SW 1271 (cell line): ENCODE data around the gene PSAPL1.

Source experiments
- DNase-seq, 2 experiments: peaks; one replicate each; lab custom pipeline; 2025; lab: John Stamatoyannopoulos, UW

The PSAPL1 gene, protein sequence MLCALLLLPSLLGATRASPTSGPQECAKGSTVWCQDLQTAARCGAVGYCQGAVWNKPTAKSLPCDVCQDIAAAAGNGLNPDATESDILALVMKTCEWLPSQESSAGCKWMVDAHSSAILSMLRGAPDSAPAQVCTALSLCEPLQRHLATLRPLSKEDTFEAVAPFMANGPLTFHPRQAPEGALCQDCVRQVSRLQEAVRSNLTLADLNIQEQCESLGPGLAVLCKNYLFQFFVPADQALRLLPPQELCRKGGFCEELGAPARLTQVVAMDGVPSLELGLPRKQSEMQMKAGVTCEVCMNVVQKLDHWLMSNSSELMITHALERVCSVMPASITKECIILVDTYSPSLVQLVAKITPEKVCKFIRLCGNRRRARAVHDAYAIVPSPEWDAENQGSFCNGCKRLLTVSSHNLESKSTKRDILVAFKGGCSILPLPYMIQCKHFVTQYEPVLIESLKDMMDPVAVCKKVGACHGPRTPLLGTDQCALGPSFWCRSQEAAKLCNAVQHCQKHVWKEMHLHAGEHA

GRCh38 chr4:7434766-7435150, at the start of gene PSAPL1:
TSS of gene PSAPL1 (minus strand) at chr4:7434930. CDS start at chr4:7434879, 51 bp downstream.
- peak in 1 of 2 experiments; percentile 41 for DNase-seq

DNA sequence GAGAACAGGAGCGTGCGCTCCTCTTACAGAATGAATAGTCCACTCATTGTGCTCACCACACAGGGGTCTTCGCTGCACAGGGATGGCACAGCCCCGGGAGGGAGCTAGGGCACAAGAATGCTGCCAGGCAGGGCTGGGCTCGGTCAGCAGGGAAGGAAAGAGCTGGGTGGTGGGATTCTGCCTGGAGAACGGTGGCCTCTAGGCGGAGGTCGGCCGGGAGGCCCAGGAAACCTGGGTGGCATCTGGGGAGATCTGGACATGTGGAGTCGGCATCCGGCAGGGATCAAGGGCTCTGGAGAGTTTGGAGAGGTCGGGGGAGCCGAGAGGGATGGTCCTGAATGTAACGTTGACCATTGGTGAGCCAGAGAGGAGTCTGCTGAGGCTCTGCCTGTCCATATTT, 46.5 kb upstream of the PSAPL1 start:
- DNase-seq: no peak

- no peak for DNase-seq
Observed at GRCh38 chr4:7480423-7480822, 45.7 kb upstream of the PSAPL1 start.

GRCh38 chr4:7478665-7479064, 43.9 kb upstream of the PSAPL1 start:
- DNase-seq: no peak

DNA sequence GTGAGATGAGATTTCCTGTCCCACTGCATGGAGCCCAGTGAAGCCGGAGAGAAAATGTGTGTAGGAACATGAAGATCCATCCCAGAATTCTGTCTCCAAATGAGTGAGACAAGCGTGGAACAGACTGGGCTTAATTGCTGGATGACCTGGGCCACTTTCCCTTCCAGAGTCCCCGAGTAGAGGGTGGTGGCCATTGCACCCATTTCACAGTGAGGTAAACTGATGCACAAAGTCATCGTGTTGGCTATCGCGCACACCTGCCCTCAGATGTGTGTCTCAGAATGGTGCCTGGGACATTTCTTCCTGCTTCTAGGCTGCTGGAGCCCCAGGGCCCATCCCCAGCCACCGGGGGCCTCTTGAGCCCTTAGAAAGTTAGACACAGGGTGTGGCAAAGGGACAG, 43.0 kb upstream of the PSAPL1 start:
- no peak for DNase-seq

- DNase-seq: no peak
Observed at GRCh38 chr4:7476820-7477219, 42.1 kb upstream of the PSAPL1 start.

- no peak for DNase-seq
Observed at GRCh38 chr4:7475207-7475606, 40.5 kb upstream of the PSAPL1 start.

- no peak for DNase-seq
Observed at GRCh38 chr4:7474320-7474719, 39.6 kb upstream of the PSAPL1 start.

GRCh38 chr4:7473081-7473480, 38.4 kb upstream of the PSAPL1 start:
- no peak for DNase-seq

DNA sequence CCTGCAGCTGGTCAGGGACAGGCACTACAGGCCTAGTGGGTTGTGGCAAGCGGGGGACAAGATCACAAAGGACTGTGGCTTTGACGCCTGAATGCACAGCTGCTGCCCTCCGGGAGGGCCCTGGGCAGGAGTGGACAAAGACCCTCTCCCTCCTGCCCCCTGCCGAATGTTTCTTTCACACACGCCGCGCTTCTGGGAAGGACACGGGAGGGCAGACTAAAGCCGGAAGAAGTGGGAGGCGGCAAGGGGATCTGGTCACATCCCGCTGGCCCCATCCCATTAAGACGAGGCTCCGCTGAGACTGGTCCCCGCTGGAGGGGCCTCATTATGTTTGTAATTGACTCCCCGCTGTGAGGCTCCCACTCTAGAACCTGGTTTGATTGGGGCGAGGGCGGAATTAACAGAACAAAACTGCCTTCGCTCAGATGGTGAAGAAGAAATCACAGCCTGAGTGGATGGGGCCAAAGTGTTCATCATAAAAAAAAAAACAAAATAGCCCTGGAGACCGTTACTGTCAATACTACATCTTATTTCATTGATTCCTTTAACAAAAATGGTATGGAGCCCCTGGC, 37.8 kb upstream of the PSAPL1 start:
- DNase-seq: no peak

- DNase-seq: no peak
Observed at GRCh38 chr4:7470522-7471128, 35.9 kb upstream of the PSAPL1 start.

DNA sequence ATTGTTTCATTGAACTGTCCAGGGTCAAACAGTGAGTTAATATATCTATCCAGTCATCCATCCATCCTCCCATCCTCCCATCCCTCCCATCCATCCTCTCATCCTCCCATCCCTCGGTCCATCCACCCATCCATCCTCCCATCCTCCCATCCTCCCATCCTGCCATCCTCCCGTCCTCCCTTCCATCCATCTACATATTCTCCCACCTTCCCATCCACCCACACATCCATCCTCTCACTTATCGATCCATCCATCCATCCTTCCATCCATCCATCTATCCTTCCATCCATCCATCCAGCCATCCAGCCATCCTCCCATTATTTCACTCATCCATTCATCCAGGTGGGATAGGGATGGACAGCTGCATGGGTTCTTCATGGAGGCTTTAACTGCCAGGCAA, 35.4 kb upstream of the PSAPL1 start:
- no peak for DNase-seq

DNA sequence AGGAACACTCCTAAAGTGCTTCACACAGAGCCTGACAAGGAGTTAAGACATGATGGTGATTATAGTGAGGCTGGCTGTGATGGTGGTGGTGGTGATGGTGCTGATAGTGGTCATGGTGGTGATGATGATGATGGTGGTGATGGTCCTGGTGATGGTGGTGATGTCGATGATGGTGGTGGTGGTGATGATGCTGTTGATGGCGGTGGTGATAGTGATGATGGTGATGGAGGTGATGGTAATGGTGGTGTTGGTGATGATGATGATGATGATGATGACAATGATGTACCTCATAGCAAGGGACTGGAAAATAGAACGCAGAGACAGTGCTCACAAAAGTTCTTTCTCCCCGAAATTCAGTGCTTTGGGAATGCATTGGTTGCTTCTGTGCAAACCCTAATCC, 34.3 kb upstream of the PSAPL1 start:
- DNase-seq: no peak

DNA sequence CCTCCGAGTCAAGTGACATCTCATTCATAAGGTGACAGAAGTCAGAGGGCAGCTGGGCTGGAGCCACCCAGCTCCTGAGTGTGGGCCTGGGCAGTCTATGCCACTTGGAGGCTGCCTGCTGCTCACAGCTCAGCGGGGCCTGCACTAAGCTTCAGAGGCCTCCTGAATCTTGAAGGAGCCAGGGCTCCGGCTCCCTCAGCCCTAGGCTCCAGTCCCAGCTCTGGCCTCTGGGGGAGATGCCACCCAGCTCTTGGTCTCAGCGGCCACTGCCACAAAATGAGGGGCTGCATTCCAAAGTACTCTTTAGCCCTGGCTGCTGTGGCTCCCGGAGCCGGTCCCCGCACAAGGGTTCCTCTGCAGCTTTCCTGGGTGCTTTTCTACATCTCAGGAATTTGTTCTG, 32.7 kb upstream of the PSAPL1 start:
- no peak for DNase-seq

- DNase-seq: no peak
Observed at GRCh38 chr4:7466904-7467303, 32.2 kb upstream of the PSAPL1 start.

GRCh38 chr4:7466215-7466614, 31.5 kb upstream of the PSAPL1 start:
- DNase-seq: no peak

- DNase-seq: no peak
Observed at GRCh38 chr4:7465017-7465416, 30.3 kb upstream of the PSAPL1 start.

- no peak for DNase-seq
Observed at GRCh38 chr4:7464259-7464655, 29.5 kb upstream of the PSAPL1 start.

- DNase-seq: no peak
Observed at GRCh38 chr4:7463566-7464258, 29.0 kb upstream of the PSAPL1 start.

DNA sequence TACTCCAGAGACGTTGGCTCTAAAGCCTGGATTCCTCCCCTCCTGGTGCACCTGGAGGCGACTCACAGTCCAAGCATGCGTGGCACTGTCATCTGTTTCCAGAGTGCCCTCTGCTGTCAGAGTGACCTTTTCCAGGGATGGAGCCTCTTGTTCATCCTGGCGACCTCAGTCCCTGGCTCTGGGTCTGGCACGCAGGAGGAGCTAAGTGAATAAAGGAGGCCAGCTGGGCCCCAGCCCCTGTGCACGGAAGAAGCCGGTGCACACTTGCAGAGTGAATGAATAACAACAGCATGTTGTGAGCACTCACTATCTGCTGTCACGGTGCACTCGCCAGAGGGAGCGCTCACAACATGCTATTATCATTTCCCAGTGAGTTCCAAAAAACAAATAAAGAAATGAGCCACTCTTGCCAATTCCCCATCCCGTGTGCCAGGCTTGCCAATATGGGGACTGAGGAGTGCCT, 27.8 kb upstream of the PSAPL1 start:
- DNase-seq: peak; percentile 27 to 30

GRCh38 chr4:7461230-7461629, 26.5 kb upstream of the PSAPL1 start:
- no peak for DNase-seq

DNA sequence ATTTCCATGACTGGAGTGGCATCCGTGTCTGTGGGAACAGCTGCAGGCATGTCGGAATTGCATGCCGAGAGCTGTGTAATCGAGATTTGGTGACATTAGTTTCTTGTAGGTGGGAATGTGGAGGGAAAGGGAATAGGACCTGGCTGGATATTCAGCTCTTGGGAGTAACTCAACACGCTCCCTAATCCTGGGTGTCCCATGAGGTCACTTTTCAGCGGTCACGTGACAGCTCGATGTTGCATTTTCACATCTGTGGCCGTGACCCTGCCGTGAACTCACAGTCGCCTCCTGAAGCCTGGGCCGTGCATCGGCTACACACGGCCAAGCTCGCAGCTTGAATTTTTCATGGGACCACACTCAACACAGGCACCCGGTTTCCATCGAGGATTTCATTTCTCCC, 25.8 kb upstream of the PSAPL1 start:
- no peak for DNase-seq
